GM11168 (cell line): Measurements from ENCODE around the gene ANKRD10.

Source experiments
- in situ Hi-C: fragments of 300-500 bp; cut with MboI; formaldehyde crosslinking; loops from one replicate; pipeline ENCODE4 v1.12.0; 2022; ENCODE audit warnings: low sequenced_read_pairs; ENCODE audit not compliant: unreplicated experiment

Gene ANKRD10

DNA sequence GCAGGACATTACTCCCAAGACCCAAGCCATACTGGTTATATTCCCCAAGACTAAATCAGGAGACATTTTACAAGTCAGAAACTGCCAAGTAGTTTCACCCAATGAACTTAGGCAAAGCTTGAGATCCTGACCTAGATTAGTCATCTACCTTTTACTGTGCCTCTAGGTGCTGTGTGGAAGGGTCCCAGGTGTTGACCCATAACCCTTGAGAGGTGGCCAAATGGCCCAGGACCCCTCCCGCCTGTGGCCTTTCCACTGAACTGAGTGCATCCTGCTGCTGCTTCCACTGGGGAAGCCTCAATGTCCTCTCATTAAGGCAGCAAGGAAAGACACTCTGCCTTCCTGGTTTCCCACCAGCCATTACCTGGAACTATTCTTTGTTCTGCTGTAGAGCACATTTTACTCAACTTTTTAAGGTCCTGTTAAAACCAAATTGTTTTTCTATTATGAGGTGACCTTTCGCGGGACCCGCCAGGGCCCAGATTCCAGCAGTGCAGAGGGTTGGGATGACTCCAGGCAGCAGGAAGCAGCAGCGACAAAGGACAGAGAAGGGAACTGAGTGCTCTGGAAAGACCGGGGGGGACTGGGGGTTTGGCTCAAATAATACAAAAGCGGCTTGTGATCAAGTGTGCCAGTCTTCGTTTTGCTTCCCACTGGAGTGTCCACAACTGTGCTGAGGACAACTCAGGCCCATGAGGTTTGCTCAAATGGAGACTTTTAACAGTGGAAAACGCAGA, 27.1 kb downstream of the ANKRD10 start:
- in situ Hi-C loops: no loop called here

DNA sequence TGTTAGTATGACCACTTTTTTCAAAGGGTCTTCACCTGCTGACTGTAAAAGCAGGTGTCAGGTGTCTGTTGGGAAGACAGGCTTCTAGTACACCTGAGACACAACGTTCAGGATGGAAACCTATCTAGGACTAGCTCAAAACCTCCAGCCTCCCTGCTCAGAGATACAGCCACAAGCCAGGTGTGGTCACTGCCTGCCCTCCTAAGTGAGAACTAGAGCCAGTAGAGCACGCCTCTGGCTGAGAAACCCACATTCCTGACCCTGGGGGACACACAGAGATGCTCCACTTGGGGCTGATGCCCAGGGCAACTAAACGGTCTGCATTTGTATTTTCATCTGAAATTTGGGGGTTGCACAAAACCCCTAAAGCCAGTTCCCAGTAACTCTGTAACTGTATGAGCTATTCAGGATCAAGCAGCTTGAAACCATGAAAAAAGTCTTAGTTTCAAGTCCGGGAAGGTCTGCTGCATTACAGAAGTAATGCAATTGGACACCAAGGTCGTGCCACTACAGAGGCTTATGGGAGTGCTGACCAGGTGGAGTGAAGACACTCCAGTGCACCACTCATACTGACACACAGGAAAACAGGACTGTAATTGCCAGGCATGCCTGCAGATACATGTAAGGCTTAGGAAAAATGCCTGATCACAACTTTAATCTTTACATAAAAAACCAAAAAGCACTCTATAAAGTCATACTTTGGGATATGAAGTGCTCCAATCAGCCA, 27.8 kb downstream of the ANKRD10 start:
- in situ Hi-C loops: no loop called here

DNA sequence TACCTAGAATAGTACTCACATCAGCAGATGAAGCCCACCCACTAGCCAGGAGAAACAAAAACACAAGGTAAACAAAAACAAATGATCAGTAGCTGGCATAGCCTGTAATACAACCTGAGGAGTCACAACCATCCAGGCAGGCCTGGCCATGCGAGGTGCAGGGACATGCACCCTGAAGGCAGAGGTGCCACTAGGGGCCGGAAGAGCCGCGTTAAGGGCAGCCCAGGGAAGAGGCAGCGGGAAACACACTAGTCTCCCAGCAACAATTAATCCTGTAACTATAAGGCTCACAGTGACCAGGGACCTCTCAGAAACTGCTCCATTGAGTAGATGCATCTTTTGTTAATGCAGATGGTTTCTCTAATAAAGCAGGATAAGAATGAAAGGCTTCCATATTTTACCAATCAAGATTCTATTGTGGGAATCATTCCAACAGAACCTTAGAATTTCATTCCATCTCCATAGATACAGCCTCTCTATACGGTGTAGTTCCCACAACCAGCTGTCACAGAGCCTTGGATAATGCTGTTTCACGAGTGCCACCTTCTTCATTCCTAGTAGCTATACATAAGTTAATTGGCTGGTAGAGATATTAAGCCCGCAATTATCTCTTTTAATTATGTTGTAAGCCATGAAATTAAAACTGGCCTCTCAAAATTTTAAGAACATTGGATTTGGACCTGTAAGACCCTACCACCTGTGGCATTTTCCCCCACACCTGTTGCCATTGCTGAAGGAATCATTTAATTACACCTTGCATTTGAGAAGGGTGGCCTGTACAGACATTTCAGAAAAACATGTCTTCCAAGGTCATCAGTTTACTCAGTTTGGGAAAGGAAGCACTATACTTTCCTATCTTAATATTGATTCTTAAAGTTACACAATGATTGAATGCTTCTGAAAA, 28.7 kb downstream of the ANKRD10 start:
- in situ Hi-C loops: no loop called here

DNA sequence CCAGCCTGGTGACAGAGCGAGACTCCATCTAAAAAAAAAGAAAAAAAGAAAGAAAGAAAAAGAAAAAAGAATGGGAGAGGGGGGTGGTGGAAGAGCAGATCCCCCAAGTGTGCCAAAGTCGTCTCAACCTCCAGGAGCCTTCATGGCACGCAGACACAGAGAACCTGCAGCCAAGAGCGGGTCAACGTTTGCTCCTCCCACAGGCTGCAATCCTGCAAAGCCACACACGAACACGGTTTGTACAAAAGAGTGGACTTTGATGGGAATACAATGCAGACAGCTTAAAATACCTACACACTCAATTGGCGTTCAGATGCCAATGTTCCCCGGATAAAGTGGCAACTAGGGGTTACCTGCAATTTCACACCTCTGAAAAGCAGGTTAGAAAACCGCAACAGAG, 29.4 kb downstream of the ANKRD10 start:
- in situ Hi-C loops: no loop called here

DNA sequence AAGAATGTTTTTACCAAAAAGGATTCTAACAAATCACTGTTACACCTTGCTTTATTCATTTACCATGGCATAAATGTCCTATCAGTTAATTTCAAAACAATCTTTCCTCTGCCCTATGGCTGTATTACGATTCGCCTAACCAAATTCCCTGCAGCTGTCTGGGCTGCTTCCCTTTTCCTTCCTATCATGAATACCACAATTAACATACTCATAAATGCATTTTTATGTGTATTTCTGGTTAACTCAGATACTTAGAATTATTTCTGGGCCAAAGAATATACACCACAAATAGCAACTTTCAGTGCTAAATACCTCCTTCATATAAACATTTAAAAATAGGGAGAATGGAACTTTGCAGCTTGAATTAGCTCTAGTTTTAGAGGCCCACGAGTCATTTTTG, 30.4 kb downstream of the ANKRD10 start:
- in situ Hi-C loops: no loop called here

DNA sequence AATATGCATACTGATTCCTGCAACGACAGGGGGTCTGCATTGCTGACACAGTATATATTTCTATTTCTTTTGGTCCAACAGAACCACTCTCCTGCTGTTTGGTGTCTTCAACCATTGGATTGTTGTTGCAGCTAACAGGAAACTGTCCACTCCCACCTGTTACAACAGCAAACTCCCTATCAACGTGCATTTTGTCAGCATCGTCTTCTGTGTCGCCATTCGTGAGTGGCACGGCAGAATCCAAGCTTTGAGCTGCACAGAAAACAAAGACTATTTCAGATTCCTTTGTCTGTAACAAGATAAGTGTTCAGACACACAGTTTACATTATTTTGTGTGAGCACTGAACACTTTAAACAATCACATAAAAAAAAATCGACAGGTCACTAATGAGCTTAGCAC, 31.3 kb downstream of the ANKRD10 start:
- in situ Hi-C loops: no loop called here

DNA sequence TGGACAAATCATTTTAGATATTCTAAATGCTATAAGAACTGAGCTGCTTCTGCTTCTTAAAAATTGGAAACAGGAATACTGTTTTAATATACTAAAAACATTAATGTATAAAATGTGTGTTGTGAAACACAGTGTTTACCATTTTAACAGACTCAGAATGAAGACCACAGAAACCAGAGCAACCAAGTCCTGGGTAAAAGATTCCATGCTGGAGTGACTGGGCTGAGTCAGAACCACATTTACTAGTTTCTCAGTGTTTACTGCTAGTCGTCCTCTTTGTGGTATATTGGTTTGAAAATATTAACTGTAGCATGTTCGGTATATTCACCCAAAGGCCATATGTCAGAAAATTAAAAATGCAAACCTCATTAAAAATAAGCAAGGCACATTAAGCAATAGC, 31.9 kb downstream of the ANKRD10 start:
- in situ Hi-C loops: no loop called here

DNA sequence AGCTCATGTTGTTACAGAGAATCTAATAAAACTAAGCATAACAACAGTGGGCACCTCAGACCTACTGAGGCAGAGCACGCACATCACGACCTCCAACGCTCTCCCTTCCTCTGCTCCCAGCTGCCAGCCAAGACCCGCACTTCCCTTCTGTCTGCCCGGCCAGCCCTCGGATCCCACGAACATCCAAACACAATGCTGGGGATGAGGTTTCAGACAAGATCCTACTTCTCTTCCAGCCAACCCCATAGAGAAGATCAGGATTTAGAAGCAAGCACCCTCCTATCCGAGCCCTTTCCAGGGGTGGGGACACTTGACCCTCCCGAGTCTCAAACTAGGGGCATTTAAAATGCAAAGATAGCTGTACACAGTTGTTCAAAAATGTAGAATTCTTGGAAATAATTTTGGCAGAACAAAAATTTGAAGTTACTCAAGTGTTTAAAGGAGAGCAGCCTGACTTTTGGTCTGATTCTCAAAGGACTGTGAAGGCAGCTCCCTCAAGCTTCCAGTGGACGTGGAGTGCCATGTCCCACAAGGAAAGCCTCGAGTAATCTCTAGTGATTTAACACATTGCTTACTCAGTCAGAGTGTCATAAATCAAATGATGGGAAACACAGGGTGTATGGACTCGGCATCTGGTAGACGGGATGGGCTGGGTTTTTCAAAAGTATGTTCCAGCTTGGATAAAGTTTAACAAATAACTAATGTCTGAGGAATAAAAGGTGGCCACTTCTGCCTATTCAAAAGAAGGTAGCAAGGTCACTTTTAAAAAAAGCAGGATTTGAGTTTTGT, 32.8 kb downstream of the ANKRD10 start:
- in situ Hi-C loops: no loop called here

DNA sequence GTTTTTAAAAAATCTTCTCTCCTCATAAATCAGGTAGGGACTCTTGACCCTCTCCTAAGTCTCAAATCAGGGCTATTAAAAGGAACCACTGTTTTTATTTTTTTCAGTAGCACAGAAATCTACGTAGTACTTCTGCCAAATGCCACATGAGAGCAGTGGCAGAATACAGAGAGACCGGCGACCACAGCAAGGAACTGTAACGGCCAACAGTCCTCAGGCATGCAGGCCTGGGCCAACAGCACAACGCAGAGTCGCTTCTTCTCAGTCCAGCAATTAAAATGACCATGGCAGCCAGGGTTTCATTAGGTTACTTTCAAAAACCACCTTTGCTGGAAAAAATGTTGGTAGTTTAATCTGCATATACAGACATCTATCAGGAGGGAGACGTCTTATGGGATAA, 34.2 kb downstream of the ANKRD10 start:
- in situ Hi-C loops: no loop called here

DNA sequence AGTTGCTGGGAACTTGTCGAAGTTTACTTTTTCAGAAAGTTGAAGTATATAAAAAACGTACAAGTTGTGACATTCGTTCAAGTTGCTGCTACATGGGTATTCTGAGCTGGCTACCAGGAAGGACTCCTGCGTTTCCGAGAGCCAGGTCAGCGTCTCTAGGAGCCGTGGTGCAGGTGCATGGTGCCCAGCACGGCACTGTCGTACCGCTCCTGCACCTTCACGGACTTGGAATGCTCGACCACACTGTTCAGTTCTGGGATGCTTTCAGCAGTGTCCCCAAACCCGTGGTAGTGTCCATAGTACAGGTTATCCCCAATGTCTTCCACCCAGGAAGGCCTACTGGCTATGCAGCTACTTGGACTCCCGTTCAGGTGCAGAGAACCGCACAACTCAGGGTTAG, 35.4 kb downstream of the ANKRD10 start:
- in situ Hi-C loops: no loop called here

DNA sequence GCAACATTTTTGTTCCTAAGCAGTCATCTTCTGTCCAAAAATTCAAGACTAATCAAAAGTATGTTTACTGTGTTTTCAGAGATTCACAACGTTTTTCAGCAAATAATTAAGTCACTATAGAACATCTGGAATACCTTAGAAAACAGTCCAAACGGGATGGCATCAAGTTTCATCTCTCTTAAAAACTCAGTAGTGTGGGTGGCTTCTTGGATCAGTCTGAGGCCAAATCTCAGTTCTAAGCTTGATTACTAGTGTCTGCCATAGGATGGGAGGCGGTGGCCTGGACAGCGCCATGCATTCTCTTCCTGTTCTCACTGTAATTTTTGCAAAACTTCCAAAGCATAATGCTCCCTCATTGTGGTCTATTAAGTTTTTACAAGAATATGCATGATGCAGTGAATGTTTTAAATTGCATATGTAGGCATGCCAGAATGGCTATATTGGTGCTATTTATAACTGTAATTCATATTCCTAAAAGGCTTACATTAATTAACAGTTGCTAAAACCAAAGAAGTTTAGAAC, 37.1 kb downstream of the ANKRD10 start:
- in situ Hi-C loops: no loop called here

DNA sequence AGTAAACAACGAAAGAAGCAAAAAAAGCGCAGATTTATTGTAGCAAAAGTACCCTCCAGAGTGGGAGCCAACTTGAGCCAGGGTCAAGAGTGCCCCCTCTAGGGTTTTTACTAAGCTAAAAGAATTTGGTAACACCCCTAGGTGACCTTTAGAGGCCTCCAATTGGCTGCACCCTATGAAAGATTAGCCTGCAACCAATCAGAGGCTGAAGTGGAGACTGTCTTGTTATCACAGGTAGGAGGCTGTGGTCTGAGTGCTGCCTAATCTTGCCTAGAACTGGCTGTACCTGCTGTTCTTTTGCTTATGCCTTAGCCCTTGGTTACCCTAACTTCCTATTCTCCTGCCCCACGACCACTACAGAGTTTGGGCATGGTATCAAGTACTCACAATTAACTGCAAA, 38.3 kb downstream of the ANKRD10 start:
- in situ Hi-C loops: no loop called here

DNA sequence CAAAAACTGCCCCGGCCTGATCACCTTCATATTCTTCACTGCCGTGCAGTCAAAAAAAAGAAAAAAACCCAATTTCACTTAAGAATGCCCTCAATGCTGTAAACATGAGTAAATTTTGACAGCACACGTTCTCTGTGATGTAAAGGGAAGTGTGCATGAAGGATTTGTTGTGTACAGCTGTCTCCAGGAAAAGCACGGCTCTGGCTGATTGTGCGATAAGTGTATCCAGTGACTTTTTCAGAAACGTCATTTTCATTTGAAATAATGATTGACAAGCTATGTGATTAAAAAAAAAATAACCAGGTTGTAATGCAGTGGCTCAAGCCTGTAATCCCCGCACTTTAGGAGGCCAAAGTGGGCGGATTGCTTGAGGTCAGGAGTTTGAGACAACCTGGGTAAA, 39.6 kb downstream of the ANKRD10 start:
- in situ Hi-C loops: no loop called here

DNA sequence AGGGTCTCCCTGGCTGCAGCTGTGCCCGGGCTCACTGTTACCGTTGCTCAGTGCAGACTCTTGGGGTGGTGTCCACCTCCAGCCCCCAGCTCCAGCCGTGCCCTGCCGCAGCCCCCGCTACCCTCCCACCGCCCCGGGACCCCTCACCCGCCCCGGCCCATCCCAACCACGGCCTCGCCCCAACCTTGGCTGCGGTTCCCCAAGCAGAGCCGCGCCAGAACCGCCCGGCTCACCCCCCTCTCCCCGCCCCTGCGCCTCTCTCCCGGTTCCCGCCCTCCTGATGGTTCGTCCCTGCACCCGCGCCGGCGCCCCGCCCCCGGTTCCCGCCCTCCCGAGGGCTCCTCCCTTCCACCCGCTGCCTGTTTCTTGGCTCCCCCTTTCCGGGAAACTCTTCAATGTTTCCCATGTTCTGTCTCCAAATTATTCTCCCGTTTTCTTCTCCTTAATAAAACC, 40.3 kb downstream of the ANKRD10 start:
- in situ Hi-C loops: no loop called here

DNA sequence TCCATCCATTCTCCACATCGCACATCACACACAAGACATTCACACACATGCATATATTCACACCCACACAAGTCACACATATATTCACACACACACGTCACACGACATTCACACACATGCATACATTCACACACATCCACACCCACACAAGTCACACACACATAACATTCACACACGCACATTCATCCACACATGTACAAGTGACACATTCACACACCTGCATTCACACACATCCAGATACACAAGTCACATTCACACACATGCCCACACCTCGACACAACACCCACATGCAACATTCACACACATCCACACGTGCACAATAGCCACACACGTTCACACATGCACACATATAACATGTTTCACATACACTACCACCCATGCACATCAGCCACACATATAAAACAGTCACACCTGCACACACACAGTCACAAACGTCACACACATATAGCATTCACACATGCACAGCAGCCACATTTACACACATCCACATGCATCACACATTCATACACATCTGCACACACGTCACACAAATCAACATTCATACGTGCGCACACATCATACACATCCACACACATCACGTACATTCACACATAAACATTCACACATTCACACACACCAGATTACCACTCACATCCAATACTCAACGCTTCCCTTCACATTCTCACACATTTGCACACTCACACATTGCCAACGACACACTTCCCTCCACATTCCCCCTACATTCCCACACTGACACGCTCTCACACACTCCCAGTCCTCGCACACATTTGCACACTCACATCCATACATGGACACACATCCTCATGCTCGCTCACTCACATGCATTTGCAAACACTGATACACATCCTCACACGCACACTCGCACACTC, 41.0 kb downstream of the ANKRD10 start:
- in situ Hi-C loops: no loop called here

DNA sequence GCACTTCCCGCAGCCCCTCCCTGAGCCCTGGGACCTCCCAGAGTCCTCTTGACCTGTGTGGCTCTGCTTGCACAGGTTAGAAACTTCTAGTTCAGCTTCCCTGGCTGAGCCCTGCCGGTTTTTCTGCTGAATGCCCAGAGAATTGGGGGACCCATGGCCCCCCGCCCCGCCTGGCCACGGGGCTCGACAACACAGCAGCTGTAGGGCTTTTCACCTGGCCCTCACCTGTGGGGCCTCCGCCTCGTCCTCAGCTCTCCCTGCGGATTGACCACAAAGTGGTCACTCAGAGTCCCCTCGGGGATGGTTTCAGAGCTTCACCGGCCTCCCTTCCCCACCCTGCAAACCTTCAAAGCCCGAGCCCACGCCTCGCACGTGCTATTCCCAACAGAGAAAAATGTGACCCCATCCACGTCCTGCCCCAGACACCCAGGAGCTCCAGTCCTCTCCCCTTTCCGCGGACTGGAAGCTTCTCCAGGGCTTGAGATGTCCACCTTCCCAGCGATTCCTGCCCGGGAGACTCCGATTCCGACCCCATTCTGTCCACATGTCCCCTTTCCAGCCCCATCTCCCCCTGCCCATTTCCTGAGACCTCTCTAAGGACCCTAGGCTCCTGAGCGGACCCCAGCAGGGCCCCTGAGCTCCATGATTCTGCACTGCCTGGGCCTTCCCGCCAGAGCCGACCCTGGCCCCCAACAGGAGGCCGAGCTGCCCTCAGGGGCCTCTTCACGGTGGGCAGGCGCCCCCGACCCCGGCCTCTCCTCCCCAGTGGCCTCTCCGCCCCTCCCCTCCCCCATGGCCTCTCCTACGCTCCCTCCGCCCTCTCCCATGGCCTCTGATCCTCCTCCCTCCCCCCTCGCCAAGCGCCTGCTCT, 41.9 kb downstream of the ANKRD10 start:
- in situ Hi-C loops: no loop called here

DNA sequence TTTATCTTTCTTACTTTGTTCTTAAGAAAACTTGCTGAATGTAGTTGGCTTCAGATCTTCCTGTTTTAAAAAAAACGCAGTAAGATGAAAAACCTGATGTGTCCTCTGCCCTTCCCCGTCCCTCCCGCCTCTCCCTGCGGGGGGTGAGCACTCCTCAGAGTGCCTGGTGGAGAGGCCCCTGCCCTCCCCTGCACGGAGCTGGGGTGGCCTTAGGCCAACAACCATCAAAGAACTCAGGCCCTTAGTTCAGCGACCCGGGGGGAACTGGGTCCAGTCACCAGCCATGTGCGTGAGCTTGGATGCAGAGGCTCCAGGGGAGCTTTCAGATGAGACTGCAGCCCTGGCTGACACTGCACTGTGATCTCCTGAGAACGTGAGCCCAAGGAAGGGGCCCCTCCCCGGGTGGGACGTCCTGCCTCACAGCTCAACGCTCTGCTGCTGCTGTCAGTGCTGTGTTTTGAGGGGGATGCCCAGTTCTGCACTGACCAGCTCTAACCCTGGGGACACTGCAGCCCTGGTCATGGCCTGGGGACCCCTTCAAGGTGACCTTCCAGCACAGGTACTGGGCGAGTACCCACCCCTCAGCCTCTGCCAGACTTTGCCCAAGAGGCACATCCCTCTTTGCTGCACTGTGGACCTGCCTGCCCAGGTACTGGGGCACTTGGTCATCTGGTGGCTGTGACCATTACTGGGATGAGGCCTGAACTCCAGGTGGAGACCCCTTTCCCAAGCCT, 42.7 kb downstream of the ANKRD10 start:
- in situ Hi-C loops: no loop called here
